Measurements from ENCODE around the gene DLL4. TPM values are rescaled to one million over a fixed set of nuclear protein-coding genes. Genes with fewer than 3 reads are reported as not detected.

Gene DLL4
- total and polyA plus RNA-seq, 2 donors (not counting 1 experiment from before 2014, with no cell fraction given): 0.07 to 0.30 TPM

GRCh38 chr15:40988156-40988555 lies 59.0 kb downstream of the DLL4 start:
- Mint-ChIP-seq H3K9me3 (ENCODE audit: insufficient read depth) (no peaks in the 10 kb centered on the region), H3K27ac (no peak overlapping the region), H3K27me3 (no peaks in the 10 kb centered on the region), H3K4me1 (no peaks in the 10 kb centered on the region), H3K4me3 (no peak overlapping the region)
- no peak for TF ChIP-seq CTCF (IDR thresholded peaks at IDR 0.05)
- TF ChIP-seq EZH2 (IDR thresholded peaks at IDR 0.05; ENCODE audit: borderline replicate concordance, insufficient read depth, low read depth, low read length, poor library complexity, severe bottlenecking): no peak
- intact Hi-C loops (cut with micrococcal nuclease): no loop called here
- H3K4me3 ChIP-seq (ENCODE audit: control extremely low read depth in 1 of 5, extremely low read depth in 1 of 5, insufficient read depth in 1 of 5, low read depth in 2 of 5, low read length in 4 of 5): no peak overlapping the region
- H3K27me3 ChIP-seq (replicated peaks in 1 of 4; ENCODE audit: control extremely low read depth in 1 of 4, control insufficient read depth in 3 of 4, insufficient read depth in 4 of 4, low read length in 3 of 4): no peaks in the 10 kb centered on the region
- H3K4me2 ChIP-seq (replicated peaks; ENCODE audit: low read depth, low read length, poor library complexity, severe bottlenecking): no peak overlapping the region
- H3K79me2 ChIP-seq (ENCODE audit: control insufficient read depth, insufficient read depth, low read length): no peaks in the 10 kb centered on the region
- DNase-seq (no peak), ATAC-seq (ENCODE audit: low read depth) (no peak)
- peaks cover 4 to 85% of the 10 kb centered on the region in 2 experiments for H3K36me3 ChIP-seq (replicated peaks in 1 of 2; ENCODE audit: control extremely low read depth in 1 of 2, control insufficient read depth in 1 of 2, extremely low read depth in 1 of 2, insufficient read depth in 2 of 2, low read length in 1 of 2)
- H4K20me1 ChIP-seq (ENCODE audit: control insufficient read depth, insufficient read depth, low read length, poor library complexity, severe bottlenecking): no peaks in the 10 kb centered on the region
- H3K27ac ChIP-seq (ENCODE audit: low read length in 2 of 2): no peak overlapping the region
- no peak overlapping the region for H3K9ac ChIP-seq (ENCODE audit: low read length)
- no peaks in the 10 kb centered on the region for H3K9me3 ChIP-seq (ENCODE audit: control extremely low read depth in 1 of 3, control insufficient read depth in 2 of 3, insufficient read depth in 1 of 3, low read length in 2 of 3)
- 100% methylated on average over 1 of the region's 4 CpGs for WGBS (ENCODE audit: insufficient coverage)
- ChIA-PET CTCF (interaction anchor here (0.5 kb wide), 1 partner anchor 84 kb away, joined by 4 read pairs; no protein-coding TSS in a partner anchor), POLR2A (no interaction called here)
- no peak overlapping the region for H2AFZ ChIP-seq (ENCODE audit: insufficient read depth, low read depth, low read length, poor library complexity, severe bottlenecking)
- no peaks in the 10 kb centered on the region for H3K4me1 ChIP-seq (ENCODE audit: control insufficient read depth in 2 of 2, insufficient read depth in 2 of 2, low read length in 2 of 2)

Small RNAs within 50 kb of the gene (small RNA-seq; reads per million reads assigned to genes)
- gene ISCA1P4 (ENCODE audit: insufficient read length, low read depth, low replicate concordance): not detected

Other genes starting within 250 kb of the DLL4 start
- gene RAD51, start 234.2 kb upstream of the DLL4 start, total RNA-seq: 1.9 and 2.0 TPM in 2 replicates
- 0.61 and 0.67 TPM in 2 replicates for gene RAD51, start 234.2 kb upstream of the DLL4 start, polyA plus RNA-seq
- 22.1 and 24.2 TPM in 2 replicates for gene RMDN3, start 174.1 kb upstream of the DLL4 start, total RNA-seq
- 11.6 and 12.4 TPM in 2 replicates for gene RMDN3, start 174.1 kb upstream of the DLL4 start, polyA plus RNA-seq
- 23.1 and 23.7 TPM in 2 replicates for gene GCHFR, start 165.3 kb upstream of the DLL4 start, total RNA-seq
- 6.2 and 14.3 TPM in 2 replicates for gene GCHFR, start 165.3 kb upstream of the DLL4 start, polyA plus RNA-seq
- gene C15orf62, start 159.4 kb upstream of the DLL4 start, total RNA-seq: 8.6 and 9.5 TPM in 2 replicates
- 0.30 and 0.50 TPM in 2 replicates for gene C15orf62, start 159.4 kb upstream of the DLL4 start, polyA plus RNA-seq
- gene ZFYVE19, start 122.3 kb upstream of the DLL4 start, total RNA-seq: 29.4 and 29.8 TPM in 2 replicates
- gene ZFYVE19, start 122.3 kb upstream of the DLL4 start, polyA plus RNA-seq: 55.8 and 60.5 TPM in 2 replicates
- 46.1 and 52.3 TPM in 2 replicates for gene DNAJC17, start 121.9 kb upstream of the DLL4 start, total RNA-seq
- 27.3 and 30.5 TPM in 2 replicates for gene DNAJC17, start 121.9 kb upstream of the DLL4 start, polyA plus RNA-seq
- gene PPP1R14D, start 100.6 kb upstream of the DLL4 start, total RNA-seq: not detected in 2 replicates
- 0.19 TPM in 1 of 2 replicates, not detected in the other for gene PPP1R14D, start 100.6 kb upstream of the DLL4 start, polyA plus RNA-seq
- gene SPINT1, start 85.3 kb upstream of the DLL4 start, total RNA-seq: 14.4 and 18.2 TPM in 2 replicates
- 12.3 and 21.3 TPM in 2 replicates for gene SPINT1, start 85.3 kb upstream of the DLL4 start, polyA plus RNA-seq
- gene RHOV, start 55.1 kb upstream of the DLL4 start, total RNA-seq: 0.41 and 0.54 TPM in 2 replicates
- gene RHOV, start 55.1 kb upstream of the DLL4 start, polyA plus RNA-seq: 0.09 TPM in 1 of 2 replicates, not detected in the other
- 29.6 TPM in 2 replicates for gene VPS18, start 34.9 kb upstream of the DLL4 start, total RNA-seq
- gene VPS18, start 34.9 kb upstream of the DLL4 start, polyA plus RNA-seq: 13.6 and 22.0 TPM in 2 replicates
- 3.1 and 3.6 TPM in 2 replicates for gene CHAC1, start 24.1 kb downstream of the DLL4 start, total RNA-seq
- gene CHAC1, start 24.1 kb downstream of the DLL4 start, polyA plus RNA-seq: 0.81 and 1.2 TPM in 2 replicates
- gene INO80, start 186.9 kb downstream of the DLL4 start, total RNA-seq: 55.7 and 57.8 TPM in 2 replicates
- gene INO80, start 186.9 kb downstream of the DLL4 start, polyA plus RNA-seq: 14.7 and 16.3 TPM in 2 replicates